ENCODE data around the gene SYT13.

Gene SYT13

DNA sequence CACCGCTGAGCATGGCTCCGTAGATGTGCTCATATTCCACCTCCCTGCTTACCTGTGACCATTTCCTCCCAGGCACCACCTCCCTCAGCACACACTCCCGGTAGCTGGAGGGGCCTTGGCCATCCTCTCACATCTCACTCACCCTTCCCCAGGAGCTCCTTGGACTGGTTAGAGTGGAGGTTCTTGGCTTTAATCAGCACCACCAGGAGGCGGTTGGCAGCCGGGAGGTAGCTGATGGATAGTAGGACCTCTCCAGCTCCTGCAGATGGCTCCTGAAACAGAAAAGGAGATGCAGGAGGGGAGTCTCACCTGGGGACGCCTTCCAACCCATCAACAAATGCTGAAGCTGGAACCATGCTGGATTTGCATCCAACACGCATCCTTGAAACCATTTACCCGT is 39.9 kb downstream of the SYT13 start:
- no peak for DNase-seq (ENCODE audit: low spot score)

GRCh38 chr11:45245218-45246045 is 40.7 kb downstream of the SYT13 start:
- no peak for DNase-seq (ENCODE audit: low spot score)

- DNase-seq (ENCODE audit: low spot score) = no peak
These were observed 42.2 kb downstream of the SYT13 start for GRCh38 chr11:45243967-45244366.

GRCh38 chr11:45239733-45240132 is 46.4 kb downstream of the SYT13 start:
- DNase-seq (ENCODE audit: low spot score) = no peak

GRCh38 chr11:45238724-45239123 is 47.4 kb downstream of the SYT13 start:
- no peak for DNase-seq (ENCODE audit: low spot score)

- no peak for DNase-seq (ENCODE audit: low spot score)
These were observed 48.3 kb downstream of the SYT13 start for GRCh38 chr11:45237711-45238315.

GRCh38 chr11:45234306-45235006 is 51.7 kb downstream of the SYT13 start:
- DNase-seq (ENCODE audit: low spot score) = no peak

GRCh38 chr11:45233804-45234170 is 52.4 kb downstream of the SYT13 start:
- DNase-seq (ENCODE audit: low spot score) = no peak

GRCh38 chr11:45233121-45233803 is 52.9 kb downstream of the SYT13 start:
- DNase-seq (ENCODE audit: low spot score) = peak; percentile 91

- no peak for DNase-seq (ENCODE audit: low spot score)
These were observed 53.6 kb downstream of the SYT13 start for GRCh38 chr11:45232341-45233080.

DNA sequence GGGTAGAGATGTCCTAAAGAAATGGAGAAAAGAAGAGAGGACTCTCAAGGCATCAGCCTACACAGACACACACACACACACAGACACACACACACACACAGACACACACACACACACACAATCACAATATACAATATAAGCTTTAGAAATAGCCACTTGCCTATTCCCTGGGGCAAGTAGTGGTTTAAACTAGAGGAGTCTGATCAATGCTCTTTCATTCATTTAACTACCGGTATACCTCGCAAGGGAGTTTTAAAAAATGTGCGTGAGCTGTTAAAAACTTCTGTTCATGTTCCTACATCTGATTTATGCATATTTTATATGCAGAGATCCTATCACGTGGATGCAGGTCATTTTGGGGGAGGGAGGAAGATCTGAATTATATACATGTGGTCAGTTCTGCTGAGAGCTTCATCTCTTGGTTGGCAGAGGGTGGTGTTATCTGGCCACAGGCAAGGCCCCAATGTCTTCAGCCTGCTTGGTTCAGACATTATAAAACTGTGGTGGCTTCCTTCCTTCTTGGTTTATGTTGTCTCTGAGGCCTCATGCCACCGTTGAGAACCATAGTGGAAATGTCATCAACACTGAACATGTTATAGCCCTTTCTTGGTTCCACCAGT is 56.6 kb downstream of the SYT13 start:
- no peak for DNase-seq (ENCODE audit: low spot score)

GRCh38 chr11:45227836-45228235 is 58.3 kb downstream of the SYT13 start:
- no peak for DNase-seq (ENCODE audit: low spot score)

- DNase-seq (ENCODE audit: low spot score) = no peak
These were observed 59.2 kb downstream of the SYT13 start for GRCh38 chr11:45226901-45227300.

DNA sequence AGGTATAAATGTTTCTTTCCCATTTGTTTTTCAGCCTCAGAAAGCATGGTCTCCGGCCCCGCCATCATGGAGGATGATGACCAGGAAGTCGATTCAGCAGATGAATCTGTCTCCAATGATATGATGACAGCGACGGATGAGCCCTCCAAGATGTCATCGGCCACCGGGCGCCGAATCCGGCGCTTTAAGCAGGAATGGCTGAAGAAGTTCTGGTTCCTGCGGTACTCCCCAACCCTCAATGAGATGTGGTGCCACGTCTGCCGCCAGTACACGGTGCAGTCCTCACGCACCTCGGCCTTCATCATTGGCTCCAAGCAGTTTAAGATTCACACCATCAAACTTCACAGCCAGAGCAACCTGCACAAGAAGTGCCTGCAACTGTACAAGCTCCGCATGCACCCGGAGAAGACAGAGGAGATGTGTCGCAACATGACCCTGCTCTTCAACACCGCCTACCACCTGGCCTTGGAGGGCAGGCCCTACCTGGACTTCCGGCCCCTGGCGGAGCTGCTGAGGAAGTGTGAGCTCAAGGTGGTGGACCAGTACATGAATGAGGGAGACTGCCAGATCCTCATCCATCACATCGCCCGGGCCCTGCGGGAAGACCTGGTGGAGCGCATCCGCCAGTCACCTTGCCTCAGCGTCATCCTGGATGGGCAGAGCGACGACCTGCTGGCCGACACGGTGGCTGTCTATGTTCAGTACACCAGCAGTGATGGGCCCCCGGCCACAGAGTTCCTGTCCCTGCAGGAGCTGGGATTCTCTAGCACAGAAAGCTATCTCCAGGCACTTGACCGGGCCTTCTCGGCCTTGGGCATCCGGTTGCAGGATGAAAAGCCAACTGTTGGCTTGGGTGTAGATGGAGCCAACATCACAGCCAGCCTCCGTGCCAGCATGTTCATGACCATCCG is 59.9 kb downstream of the SYT13 start:
- no peak for DNase-seq (ENCODE audit: low spot score)

DNA sequence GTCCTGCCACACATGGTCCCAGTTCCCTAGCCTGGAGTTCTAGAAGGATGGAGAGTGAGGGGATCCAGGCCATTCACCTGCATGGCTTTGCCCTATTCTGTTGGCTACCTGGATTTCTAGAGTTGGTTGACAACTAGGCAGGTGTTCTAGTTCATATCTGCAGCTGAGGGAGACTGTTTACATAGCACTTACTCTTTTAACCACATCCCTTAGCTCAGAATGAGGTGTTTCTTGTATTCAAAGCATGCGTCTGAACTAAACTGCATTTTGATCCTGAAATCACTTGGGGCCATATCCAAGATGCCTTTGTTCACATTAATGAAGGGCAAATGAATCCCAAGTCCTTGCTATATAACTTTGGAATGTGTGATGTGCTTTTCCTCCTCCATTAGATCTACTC is 60.9 kb downstream of the SYT13 start:
- no peak for DNase-seq (ENCODE audit: low spot score)

DNA sequence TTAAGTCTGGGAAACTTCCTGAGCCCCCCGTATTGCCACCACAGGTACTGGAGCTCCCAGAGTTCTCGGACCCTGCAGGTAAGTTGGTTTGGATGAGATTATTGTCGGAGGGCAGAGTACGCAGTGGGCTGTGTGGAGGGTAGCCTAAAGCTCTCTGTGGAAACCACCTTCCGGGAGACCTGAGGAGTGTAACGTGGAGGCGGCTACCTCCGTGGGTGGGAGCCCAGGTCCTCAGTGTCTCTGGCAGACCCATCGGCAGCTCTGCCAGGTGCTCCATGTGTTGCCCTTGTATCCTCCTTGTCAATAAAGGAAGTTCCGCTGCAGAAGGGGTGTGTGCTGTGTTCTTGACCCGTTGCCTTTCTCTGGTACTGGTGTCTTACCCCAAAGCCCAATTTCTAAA is 61.4 kb downstream of the SYT13 start:
- no peak for DNase-seq (ENCODE audit: low spot score)

GRCh38 chr11:45223496-45223895 is 62.6 kb downstream of the SYT13 start:
- DNase-seq (ENCODE audit: low spot score) = no peak

GRCh38 chr11:45219411-45219810 is 66.7 kb downstream of the SYT13 start:
- DNase-seq (ENCODE audit: low spot score) = no peak

DNA sequence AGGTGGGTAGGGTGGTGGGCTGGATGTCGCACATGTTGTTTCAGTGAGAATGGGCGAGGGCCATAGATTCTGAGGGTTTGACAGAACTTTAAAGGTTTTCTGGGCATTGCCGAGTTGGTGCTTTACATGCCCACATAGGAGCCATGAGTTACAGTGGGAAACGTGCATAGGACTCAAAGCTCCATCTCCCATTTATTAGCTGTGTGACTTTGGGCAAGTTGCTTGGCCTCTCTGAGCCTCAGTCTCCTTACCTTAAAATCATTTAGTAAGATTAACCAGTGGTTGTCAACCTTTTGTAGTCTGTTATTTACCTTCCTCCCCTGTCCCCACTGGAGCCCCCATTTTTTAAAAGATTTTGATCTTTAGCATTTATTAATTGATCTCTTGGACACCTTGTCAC is 67.4 kb downstream of the SYT13 start:
- DNase-seq (ENCODE audit: low spot score) = no peak

GRCh38 chr11:45217991-45218390 is 68.2 kb downstream of the SYT13 start:
- no peak for DNase-seq (ENCODE audit: low spot score)

Data from GM03348 (cell line).